ENCODE data around the gene FHOD3.
"Not testable (repeated sequence)": the region's sequence is repeated elsewhere in the genome, so short reads cannot be mapped to it uniquely, and the experiment has no call there.

FHOD3 gene

DNA sequence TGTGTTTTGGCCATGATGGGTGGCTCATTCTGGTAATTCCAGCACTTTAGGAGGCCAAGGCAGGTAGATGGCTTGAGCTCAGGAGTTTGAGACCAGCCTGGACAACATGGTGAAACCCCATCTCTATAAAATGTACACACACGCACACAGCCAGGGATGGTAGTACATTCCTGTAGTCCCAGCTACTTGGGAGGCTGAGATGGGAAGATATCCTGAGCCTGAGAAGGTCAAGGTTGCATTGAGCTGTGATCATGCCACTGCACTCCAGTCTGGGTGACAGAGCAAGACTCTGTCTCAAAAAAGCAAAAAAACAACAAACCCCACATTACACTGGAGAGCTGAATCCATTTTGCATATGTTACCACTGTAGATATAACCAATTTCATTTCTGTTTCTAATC lies 423.8 kb downstream of the FHOD3 start:
- DNase-seq = not testable (repeated sequence)

- DNase-seq = no peak
Observed at GRCh38 chr18:36724169-36724568, 426.7 kb downstream of the FHOD3 start.

DNA sequence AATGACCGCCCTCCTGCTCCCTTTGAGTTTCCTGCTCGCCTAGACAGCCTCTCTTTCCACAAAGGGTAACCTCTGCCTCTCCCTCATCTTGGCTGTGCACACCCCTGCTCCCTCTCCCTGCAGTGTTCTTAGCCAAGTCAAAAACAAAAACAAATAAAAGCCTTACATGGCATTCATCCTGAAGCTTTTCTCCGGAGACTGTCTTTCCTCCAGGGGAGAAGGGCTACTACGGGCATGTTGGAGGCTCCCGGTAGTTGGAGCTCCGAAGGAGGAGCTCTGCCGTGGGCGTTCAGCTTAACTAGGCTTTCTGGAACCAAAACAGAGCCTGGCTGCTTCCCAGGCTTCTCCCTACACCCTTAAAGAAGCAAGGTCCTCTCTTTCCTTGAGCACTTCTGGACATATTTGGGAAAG lies 427.1 kb downstream of the FHOD3 start:
- no peak for DNase-seq

- no peak for DNase-seq
Observed at GRCh38 chr18:36728345-36728744, 430.8 kb downstream of the FHOD3 start.

GRCh38 chr18:36729197-36729596 lies 431.7 kb downstream of the FHOD3 start:
- no peak for DNase-seq

GRCh38 chr18:36732264-36732663 lies 434.8 kb downstream of the FHOD3 start:
- no peak for DNase-seq

DNA sequence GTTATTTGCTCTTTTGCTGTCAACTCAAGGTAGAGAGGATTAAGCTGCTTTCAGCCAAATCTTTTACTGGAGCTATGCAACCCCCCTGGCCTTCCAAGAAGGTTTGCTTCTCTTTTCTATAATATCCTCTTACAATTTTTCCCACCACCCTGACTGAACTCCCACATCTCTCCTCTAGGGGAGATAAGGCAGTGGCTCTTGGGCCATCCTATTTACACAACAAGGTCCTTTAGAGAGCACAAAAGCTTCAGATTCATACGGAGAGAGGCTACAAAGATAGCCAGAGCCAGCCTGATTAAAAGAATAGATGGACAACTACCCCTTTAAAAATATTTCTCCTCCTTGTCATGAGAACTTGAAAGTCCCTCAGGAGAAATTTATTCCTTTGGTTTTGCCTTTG lies 435.6 kb downstream of the FHOD3 start:
- no peak for DNase-seq

GRCh38 chr18:36734596-36734995 lies 437.1 kb downstream of the FHOD3 start:
- no peak for DNase-seq

DNA sequence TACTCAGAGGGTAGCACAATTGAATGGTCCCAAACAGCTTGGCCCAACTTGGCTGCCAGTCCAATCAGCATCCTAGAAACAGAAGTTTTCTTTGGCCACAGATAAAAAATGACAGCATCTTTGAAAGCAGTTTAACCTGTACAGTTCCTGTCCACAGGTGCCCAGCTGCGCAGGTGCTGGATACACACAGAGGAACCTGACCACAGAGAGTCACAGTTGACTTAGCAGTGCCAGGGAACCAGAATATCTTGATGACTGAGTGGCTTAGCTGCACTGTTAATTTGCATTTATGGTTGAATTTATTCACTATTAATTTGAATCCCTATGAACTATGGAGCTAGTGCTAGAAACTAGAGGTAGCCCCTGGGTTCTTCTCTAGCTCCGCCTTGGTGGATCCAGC lies 437.6 kb downstream of the FHOD3 start:
- DNase-seq = no peak

- no peak for DNase-seq
Observed at GRCh38 chr18:36736094-36736493, 438.6 kb downstream of the FHOD3 start.

DNA sequence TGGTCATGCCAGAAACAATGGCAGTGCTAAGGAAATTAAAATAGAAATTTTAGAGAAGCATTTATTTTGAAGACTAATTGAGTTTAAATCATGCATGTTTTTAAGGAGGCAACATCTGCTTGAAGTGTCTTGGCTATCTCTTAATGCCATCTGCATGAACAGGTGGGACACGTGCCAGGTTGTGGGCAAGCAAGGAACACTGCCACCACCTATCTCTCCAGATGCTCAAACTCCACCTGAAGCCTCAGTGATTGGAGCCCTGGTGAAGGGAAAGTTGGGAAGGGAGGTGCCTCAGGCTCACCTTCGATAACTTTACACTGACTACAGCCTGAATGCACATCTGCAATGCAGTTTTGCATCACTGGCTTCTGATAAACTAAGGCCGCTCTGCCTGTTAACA lies 439.8 kb downstream of the FHOD3 start:
- no peak for DNase-seq

- no peak for DNase-seq
Observed at GRCh38 chr18:36744261-36744876, 446.9 kb downstream of the FHOD3 start.

DNA sequence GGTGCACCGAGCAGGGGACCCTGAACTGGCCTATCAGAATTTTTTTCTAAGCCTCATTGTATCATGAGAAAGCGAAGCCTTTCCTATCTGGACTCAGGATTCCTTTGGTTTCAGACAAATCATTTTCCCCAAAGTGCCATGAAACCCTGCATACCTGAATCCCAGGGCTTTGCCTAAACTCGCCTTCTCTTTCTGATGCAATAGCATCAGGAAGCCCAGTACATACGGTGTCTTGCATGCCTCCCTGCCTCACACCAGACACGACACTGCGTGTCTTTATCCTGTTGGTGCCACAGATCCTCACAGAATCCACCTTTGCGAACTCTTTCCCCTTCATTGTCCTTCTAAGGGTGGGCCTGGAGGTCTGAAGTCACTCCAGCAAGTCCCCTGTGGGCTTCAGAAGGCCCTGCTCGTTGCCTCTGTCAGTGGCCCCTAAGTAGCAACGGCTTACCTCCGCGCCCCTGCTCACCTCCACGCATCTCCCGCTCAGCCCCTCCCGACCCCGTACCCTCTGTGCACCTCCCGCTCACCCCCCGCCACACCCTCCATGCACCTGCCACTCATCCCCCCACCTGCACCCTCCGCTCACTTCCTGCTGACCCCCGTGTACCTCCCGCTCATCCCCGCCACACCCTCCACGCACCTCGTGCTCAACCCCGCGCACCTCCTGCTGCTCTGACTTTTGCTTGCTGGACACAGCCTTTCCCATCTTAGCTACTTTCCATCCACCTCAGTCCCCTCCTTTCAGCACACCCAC lies 447.9 kb downstream of the FHOD3 start:
- DNase-seq = no peak

GRCh38 chr18:36752929-36753865 lies 455.7 kb downstream of the FHOD3 start:
- no peak for DNase-seq

GRCh38 chr18:36756242-36756641 lies 458.7 kb downstream of the FHOD3 start:
- no peak for DNase-seq

DNA sequence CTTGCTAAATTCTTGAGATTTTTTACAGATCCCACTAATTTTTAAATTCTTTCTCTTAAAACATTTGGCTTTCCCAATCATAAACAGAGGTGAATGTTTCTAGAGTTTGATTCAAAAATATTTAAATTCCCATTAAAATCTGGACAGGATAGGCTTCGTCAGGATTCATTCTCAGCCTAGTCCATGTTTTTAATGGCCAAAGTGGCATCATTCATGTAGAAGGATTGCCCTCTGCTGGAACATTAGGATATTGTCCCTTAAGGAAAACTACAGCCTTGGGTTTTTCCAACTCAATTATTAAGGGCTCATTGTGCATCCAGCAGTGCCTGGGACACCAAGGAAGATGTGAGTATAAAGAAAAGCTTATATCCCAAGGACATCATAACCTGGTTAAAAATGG lies 459.6 kb downstream of the FHOD3 start:
- DNase-seq = no peak

DNA sequence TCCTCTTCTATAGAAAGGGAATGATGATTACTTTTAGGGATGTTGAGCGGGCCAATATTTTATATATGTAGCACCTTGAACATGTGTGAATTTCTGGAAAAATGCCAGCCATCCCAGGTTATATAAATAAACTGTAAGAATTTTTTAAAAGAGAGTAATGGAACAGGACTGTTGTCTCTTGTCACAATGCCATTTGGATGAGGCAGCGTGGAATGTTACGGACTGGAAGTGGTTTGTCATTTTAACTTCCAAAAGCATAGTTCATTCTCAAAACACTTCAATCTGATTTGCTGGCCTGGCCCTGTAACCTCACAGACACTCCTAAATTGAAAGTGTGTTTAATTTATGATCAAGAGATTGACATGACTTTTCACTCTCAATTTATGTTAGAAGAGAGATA lies 460.5 kb downstream of the FHOD3 start:
- no peak for DNase-seq

DNA sequence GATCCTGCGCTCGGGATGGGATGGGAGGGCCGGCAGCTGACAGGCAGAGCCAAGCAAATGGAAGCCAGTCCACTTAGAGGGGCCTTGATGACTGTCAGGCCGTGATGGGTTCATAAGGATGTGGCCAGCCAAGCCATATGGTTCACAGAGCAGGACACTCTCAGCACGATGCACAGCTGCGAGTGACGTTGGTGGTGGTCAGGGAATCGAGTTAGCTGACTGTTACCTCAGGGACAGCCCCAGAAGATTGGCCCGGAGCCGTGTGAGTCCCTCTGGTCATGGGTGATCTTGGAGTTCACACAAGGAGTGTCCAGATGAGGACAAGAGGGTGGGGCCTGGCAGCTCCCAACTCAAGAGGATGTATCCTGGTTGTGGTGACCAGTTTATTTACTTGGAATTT lies 461.1 kb downstream of the FHOD3 start:
- DNase-seq = no peak

DNA sequence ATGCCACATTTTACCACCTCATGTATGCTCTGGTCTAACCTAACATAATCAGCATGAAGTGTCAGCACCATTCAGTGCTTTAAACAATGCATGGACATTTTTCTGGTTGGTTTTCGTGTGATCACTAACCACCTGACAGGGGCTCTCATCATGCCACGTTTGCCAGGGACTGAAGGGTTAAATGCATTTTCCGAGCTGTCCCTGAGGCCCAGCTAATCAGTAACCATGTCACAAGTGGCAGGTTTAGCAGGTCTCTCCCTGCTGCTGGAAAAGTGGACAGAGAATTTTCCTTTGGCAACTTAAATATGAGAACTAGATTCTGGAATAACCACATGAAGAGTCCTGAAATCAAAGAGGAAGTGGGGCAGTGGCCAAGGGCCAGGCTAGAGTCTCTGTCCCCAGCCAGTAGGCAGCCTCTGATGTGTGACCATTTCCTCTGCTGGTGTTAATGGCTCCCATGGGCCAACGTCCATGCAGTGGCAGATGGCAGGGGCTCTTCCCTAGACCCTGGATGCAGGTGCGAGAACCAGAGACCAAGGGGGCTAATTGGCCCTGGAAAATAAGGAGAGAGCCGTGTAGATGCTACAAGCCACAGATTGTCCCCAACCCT lies 461.8 kb downstream of the FHOD3 start:
- no peak for DNase-seq

DNA sequence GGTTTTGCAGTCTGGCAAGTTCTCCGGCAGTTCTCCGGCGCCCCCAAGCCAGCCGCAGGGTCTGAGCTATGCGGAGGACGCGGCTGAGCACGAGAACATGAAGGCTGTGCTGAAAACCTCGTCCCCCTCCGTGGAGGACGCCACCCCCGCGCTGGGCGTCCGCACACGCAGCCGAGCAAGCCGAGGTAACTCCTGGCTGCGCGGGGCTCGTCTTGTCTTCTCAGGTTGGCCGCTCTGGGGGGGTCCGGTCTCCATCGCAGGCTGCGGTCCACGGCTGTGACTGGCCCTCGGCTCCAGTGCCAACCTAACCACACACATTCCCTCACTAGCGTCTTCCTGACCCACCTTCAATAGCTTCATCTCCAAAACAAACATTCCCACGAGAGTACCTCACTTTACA lies 463.1 kb downstream of the FHOD3 start:
- DNase-seq = no peak

- DNase-seq = no peak
Observed at GRCh38 chr18:36761186-36761698, 463.7 kb downstream of the FHOD3 start.

GRCh38 chr18:36762074-36762473 lies 464.6 kb downstream of the FHOD3 start:
- no peak for DNase-seq

DNA sequence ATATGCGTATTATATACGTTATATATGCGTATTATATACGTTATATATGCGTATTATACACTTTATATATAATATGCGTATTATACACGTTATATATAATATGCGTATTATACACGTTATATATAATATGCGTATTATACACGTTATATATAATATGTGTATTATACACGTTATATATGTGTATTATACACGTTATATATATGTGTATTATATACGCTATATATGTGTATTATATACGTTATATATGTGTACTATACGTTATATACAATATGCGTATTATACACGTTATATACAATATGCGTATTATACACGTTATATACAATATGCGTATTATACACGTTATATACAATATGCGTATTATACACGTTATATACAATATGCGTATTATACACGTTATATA lies 465.5 kb downstream of the FHOD3 start:
- not testable (repeated sequence) for DNase-seq

Measured in left hindlimb (tissue), 1 donor.